GM23338 (cell line): ENCODE data around the gene RNU5D-1. TPM values are rescaled to one million over a fixed set of nuclear protein-coding genes. Genes with fewer than 3 reads are reported as not detected.

ENCODE experiments used
- ATAC-seq: fragments of 200-7000 bp; cut with Tn5 transposase; 3 replicates; pipeline ENCODE4 v1.9.1; 2020
- DNase-seq: peaks from one replicate; pipeline ENCODE4 v3.0.0-alpha.2; 2015; ENCODE audit warnings: low spot score
- H2AFZ ChIP-seq: fragments of 200-600 bp; sonication (generic); 2 replicates; pipeline ENCODE4 v1.8.0; 2016; ENCODE audit warnings: antibody characterized with exemption, mild to moderate bottlenecking, moderate library complexity
- H3F3A ChIP-seq: fragments of 200-600 bp; sonication (generic); replicated peaks from 2 replicates; pipeline ENCODE4 v1.8.0; 2017; ENCODE audit warnings: antibody characterized with exemption, mixed run types, low read depth
- H3K27ac ChIP-seq: fragments of 200-600 bp; sonication (generic); 2 replicates; pipeline ENCODE4 v1.6.1; 2016; ENCODE audit warnings: low read depth
- H3K27me3 ChIP-seq: fragments of 200-600 bp; sonication (generic); 2 replicates; pipeline ENCODE4 v1.8.0; 2016; ENCODE audit warnings: mild to moderate bottlenecking, mixed run types, moderate library complexity; ENCODE audit not compliant: insufficient read depth
- H3K36me3 ChIP-seq: fragments of 200-600 bp; sonication (generic); 2 replicates; pipeline ENCODE4 v1.8.0; 2016; ENCODE audit warnings: mild to moderate bottlenecking; ENCODE audit not compliant: insufficient read depth
- H3K4me1 ChIP-seq: fragments of 200-600 bp; sonication (generic); 2 replicates; pipeline ENCODE4 v1.8.0; 2016; ENCODE audit warnings: mild to moderate bottlenecking, moderate library complexity; ENCODE audit not compliant: insufficient read depth
- H3K4me2 ChIP-seq: fragments of 200-600 bp; sonication (generic); 2 replicates; pipeline ENCODE4 v1.7.1; 2017; ENCODE audit warnings: mixed run types
- H3K4me3 ChIP-seq: fragments of 200-600 bp; sonication (generic); 2 replicates; pipeline ENCODE4 v1.6.1; 2016; ENCODE audit warnings: mixed run types
- H3K79me2 ChIP-seq: fragments of 200-600 bp; sonication (generic); replicated peaks from 2 replicates; pipeline ENCODE4 v1.8.0; 2017; ENCODE audit warnings: mild to moderate bottlenecking; ENCODE audit not compliant: insufficient read depth
- H3K9me2 ChIP-seq: fragments of 200-600 bp; sonication (generic); 2 replicates; pipeline ENCODE4 v1.8.0; 2017; ENCODE audit not compliant: insufficient read depth
- H4K20me1 ChIP-seq: fragments of 200-600 bp; sonication (generic); replicated peaks from 2 replicates; pipeline ENCODE4 v1.8.0; 2017; ENCODE audit warnings: mild to moderate bottlenecking; ENCODE audit not compliant: insufficient read depth
- H3K27ac Mint-ChIP-seq: 2 replicates; pipeline ENCODE4 v1.8.0; 2020; ENCODE audit warnings: inconsistent platforms, mild to moderate bottlenecking, moderate library complexity, mixed read lengths
- H3K27me3 Mint-ChIP-seq: 3 replicates; pipeline ENCODE4 v1.8.0; 2022; ENCODE audit warnings: low read depth, mild to moderate bottlenecking, moderate library complexity, mixed read lengths, inconsistent platforms; ENCODE audit not compliant: insufficient read depth, poor library complexity
- H3K36me3 Mint-ChIP-seq: 3 replicates; pipeline ENCODE4 v1.8.0; 2021; ENCODE audit warnings: low read depth, mild to moderate bottlenecking, inconsistent platforms, moderate library complexity, mixed read lengths
- H3K4me1 Mint-ChIP-seq: 3 replicates; pipeline ENCODE4 v1.8.0; 2020; ENCODE audit warnings: mild to moderate bottlenecking, inconsistent platforms, mixed read lengths
- H3K4me3 Mint-ChIP-seq: 3 replicates; pipeline ENCODE4 v1.8.0; 2021; ENCODE audit warnings: moderate library complexity, mild to moderate bottlenecking, inconsistent platforms, mixed read lengths
- H3K9me3 Mint-ChIP-seq: 3 replicates; pipeline ENCODE4 v1.8.0; 2020; ENCODE audit warnings: moderate library complexity, mild to moderate bottlenecking, inconsistent platforms, mixed read lengths
- CREB1 ChIP-seq: fragments of 250-450 bp; sonication (Bioruptor Pico); IDR thresholded peaks from 2 replicates; pipeline ENCODE4 v1.5.0; 2020; ENCODE audit warnings: low read depth, mild to moderate bottlenecking, moderate library complexity
- EZH2 ChIP-seq: fragments of 200-600 bp; sonication (generic); IDR thresholded peaks from one replicate; pipeline ENCODE4 v1.8.0; 2017; ENCODE audit warnings: antibody characterized with exemption, mild to moderate bottlenecking, low read depth; ENCODE audit not compliant: unreplicated experiment
- EZH2phosphoT487 ChIP-seq: fragments of 200-600 bp; sonication (generic); IDR thresholded peaks from one replicate; pipeline ENCODE4 v1.8.1; 2018; ENCODE audit warnings: antibody characterized with exemption; ENCODE audit not compliant: unreplicated experiment
- POLR2AphosphoS5 ChIP-seq: IDR thresholded peaks from 2 replicates; pipeline ENCODE4 v1.6.1; 2016; ENCODE audit warnings: antibody characterized with exemption, low read depth
- STAT1 ChIP-seq: IDR thresholded peaks from one replicate; pipeline ENCODE4 v1.6.1; 2016; ENCODE audit warnings: antibody characterized with exemption; ENCODE audit not compliant: unreplicated experiment
- ZNF114 ChIP-seq: fragments of 250-450 bp; sonication (Bioruptor Pico); IDR thresholded peaks from 2 replicates; pipeline ENCODE4 v1.5.0; 2020; ENCODE audit warnings: mild to moderate bottlenecking, moderate library complexity
- ZNF462 ChIP-seq: fragments of 250-450 bp; sonication (Bioruptor Pico); IDR thresholded peaks from 2 replicates; pipeline ENCODE4 v1.5.0; 2020; ENCODE audit warnings: mild to moderate bottlenecking, moderate library complexity
- polyA plus RNA-seq: library from polyadenylated mRNA; unstranded; fragments of >200 nt; fragmentation: Nextera tagmentation; extraction: Ambion mirVana; gene quantifications from 2 replicates; pipeline ENCODE4 v1.2.1, GENCODE V29; 2016
- total RNA-seq: library from RNA; depleted of rRNA; stranded (reverse); fragments of >200 nt; shearing (Covaris generic); gene quantifications from 2 replicates; pipeline ENCODE4 v1.2.3, GENCODE V29; 2014

Gene RNU5D-1
- total and polyA plus RNA-seq, 2 experiments from 2014 or later, result not detected

- TF ChIP-seq ZNF462 (no peak), ZNF114 (CRISPR knock-in tag) (no peak), CREB1 (CRISPR knock-in tag) (no peak), EZH2 (no peak)
These were observed 36.0 kb downstream of the RNU5D-1 start (continued) for GRCh38 chr1:44694863-44695478.

GRCh38 chr1:44693900-44694299 is 37.1 kb downstream of the RNU5D-1 start:
- Mint-ChIP-seq H3K27me3 (peaks cover 4% of the 10 kb centered on the region), H3K4me3 (no peak overlapping the region), H3K36me3 (no peaks in the 10 kb centered on the region), H3K9me3 (no peaks in the 10 kb centered on the region), H3K27ac (no peak overlapping the region), H3K4me1 (peaks cover 8% of the 10 kb centered on the region)
- Histone ChIP-seq H3K79me2 (no peaks in the 10 kb centered on the region), H2AFZ (no peak overlapping the region), H3K9me2 (no peaks in the 10 kb centered on the region), H3K4me1 (peaks cover 8% of the 10 kb centered on the region), H3F3A (no peaks in the 10 kb centered on the region), H3K27me3 (no peaks in the 10 kb centered on the region), H3K4me2 (no peak overlapping the region), H3K36me3 (no peaks in the 10 kb centered on the region), H4K20me1 (no peaks in the 10 kb centered on the region), H3K27ac (no peak overlapping the region), H3K4me3 (no peak overlapping the region)
- no peak for ATAC-seq
- no peak for DNase-seq
- TF ChIP-seq ZNF462 (no peak), POLR2AphosphoS5 (no peak), EZH2 (no peak), EZH2phosphoT487 (no peak), STAT1 (no peak)
